Esophagus muscularis mucosa (tissue), 3 donors: ENCODE measurements around the gene MAD1L1.

Experiments
- CTCF ChIP-seq, 3 experiments: fragments of 200-600 bp in 2 of 3; fragments of 450-650 bp in 1 of 3; sonication (generic) in 2 of 3; IDR thresholded peaks; one replicate each; pipeline ENCODE4 v1.5.1; 2017 to 2019; ENCODE audit warnings: antibody characterized with exemption in 3 of 3, mild to moderate bottlenecking in 2 of 3, moderate library complexity in 1 of 3
- POLR2A ChIP-seq: fragments of 450-650 bp; IDR thresholded peaks from one replicate; pipeline ENCODE4 v1.6.1; 2017; ENCODE audit warnings: antibody characterized with exemption, moderate library complexity, mild to moderate bottlenecking, low read depth
- POLR2AphosphoS5 ChIP-seq, 2 donors: sonication (generic); formaldehyde crosslinking; IDR thresholded peaks; one replicate each; pipeline ENCODE4 v1.6.1; 2017; ENCODE audit warnings: antibody characterized with exemption in 2 of 2

GRCh38 chr7:2138146-2138765 lies 94.5 kb downstream of the MAD1L1 start:
- no peak for TF ChIP-seq CTCF (IDR thresholded peaks at IDR 0.05)
- no peak for TF ChIP-seq POLR2AphosphoS5 (IDR thresholded peaks at IDR 0.05)
- no peak for TF ChIP-seq POLR2A
